GM21529 (cell line): ENCODE data around the gene NBPF1.
"Not testable (repeated sequence)": the region's sequence is repeated elsewhere in the genome, so short reads cannot be mapped to it uniquely, and the experiment has no call there.

ENCODE experiments used
- ATAC-seq: cut with Tn5 transposase; IDR thresholded peaks from one replicate; pipeline ENCODE4 v1.9.1; 2021; ENCODE audit not compliant: unreplicated experiment

Gene NBPF1

GRCh38 chr1:16607853-16608815, 5.2 kb downstream of the NBPF1 start:
- not testable (repeated sequence) for ATAC-seq

DNA sequence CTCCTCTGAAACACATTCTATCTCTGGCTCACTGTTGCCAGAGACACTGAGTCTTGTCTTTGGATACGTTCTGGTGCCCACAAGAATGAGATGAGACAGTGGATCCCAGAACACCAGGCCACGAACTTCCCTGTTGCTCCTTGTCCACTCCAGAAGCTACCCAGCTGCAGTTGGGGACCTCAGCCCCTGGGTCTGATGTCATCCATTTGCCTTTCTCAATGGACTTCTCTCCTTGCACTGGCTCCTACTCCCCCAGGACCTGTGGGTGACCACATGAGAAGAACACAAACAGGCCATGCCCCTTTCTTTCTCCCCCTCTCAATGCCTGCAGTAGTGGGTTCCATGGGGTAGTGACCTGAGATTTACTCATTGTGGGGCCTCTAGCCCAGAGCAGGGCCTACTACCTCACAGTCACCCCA, 5.9 kb downstream of the NBPF1 start:
- no peak for ATAC-seq

GRCh38 chr1:16606666-16607432, 6.5 kb downstream of the NBPF1 start:
- not testable (repeated sequence) for ATAC-seq

- ATAC-seq: no peak
Observed at GRCh38 chr1:16605532-16606505, 7.5 kb downstream of the NBPF1 start.

DNA sequence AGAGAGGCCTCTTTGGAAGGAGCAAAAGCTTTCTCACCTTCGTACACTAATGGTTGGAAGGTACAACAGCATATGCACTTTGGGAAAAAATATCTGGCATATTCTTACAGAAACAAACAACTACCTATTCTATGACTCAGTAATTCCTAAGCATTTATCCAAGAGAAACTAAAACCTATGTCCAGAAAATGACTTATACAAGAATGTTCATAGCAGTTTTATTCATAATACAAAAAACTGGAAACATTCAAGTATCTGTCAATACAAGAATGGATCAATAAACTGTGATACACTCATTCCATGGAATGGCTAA, 8.2 kb downstream of the NBPF1 start:
- ATAC-seq: no peak

GRCh38 chr1:16604514-16605212, 8.7 kb downstream of the NBPF1 start:
- ATAC-seq: not testable (repeated sequence)

GRCh38 chr1:16603623-16604022, 9.7 kb downstream of the NBPF1 start:
- not testable (repeated sequence) for ATAC-seq

GRCh38 chr1:16602336-16603011, 10.9 kb downstream of the NBPF1 start:
- ATAC-seq: not testable (repeated sequence)

- not testable (repeated sequence) for ATAC-seq
Observed at GRCh38 chr1:16600855-16601786, 12.2 kb downstream of the NBPF1 start.

GRCh38 chr1:16599326-16599725, 14.0 kb downstream of the NBPF1 start:
- ATAC-seq: not testable (repeated sequence)

- not testable (repeated sequence) for ATAC-seq
Observed at GRCh38 chr1:16595216-16595615, 18.1 kb downstream of the NBPF1 start.

GRCh38 chr1:16591845-16592244, 21.5 kb downstream of the NBPF1 start:
- ATAC-seq: not testable (repeated sequence)

GRCh38 chr1:16588081-16588480, 25.3 kb downstream of the NBPF1 start:
- ATAC-seq: not testable (repeated sequence)

- ATAC-seq: not testable (repeated sequence)
Observed at GRCh38 chr1:16587639-16588038, 25.7 kb downstream of the NBPF1 start.

DNA sequence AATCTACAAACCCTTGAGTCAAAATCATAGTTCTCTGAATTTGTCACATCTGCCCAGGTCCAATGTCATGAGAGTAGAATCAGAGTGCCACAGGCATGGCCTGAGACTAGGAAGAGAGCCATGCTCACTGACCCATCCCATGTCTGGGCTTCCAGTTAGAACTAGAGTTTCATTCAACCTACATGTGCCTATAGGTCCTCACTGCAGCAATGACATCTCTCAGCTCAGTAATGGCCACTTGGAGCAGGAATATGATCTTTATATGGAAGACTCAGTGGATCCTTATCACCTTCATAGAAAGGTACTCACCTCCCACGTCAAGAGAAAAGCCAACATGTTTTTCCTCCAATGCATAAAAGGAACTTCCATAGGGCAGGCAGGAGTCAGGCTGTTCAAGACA, 48.0 kb downstream of the NBPF1 start:
- ATAC-seq: not testable (repeated sequence)

GRCh38 chr1:16561035-16561434, 52.3 kb downstream of the NBPF1 start:
- ATAC-seq: not testable (repeated sequence)

- not testable (repeated sequence) for ATAC-seq
Observed at GRCh38 chr1:16560498-16560897, 52.9 kb downstream of the NBPF1 start.

GRCh38 chr1:16559688-16560087, 53.7 kb downstream of the NBPF1 start:
- not testable (repeated sequence) for ATAC-seq
